KMS-11 (cell line): ENCODE measurements around the gene TIMMDC1.

ENCODE experiments used
- H2AFZ ChIP-seq: fragments of 200-600 bp; sonication (generic); 2 replicates; pipeline ENCODE4 v1.6.1; 2016; ENCODE audit warnings: antibody characterized with exemption, mixed run types, low read depth
- H3K27ac ChIP-seq: fragments of 200-600 bp; sonication (generic); 2 replicates; pipeline ENCODE4 v1.6.1; 2016; ENCODE audit warnings: mild to moderate bottlenecking, mixed run types
- H3K27me3 ChIP-seq: fragments of 200-600 bp; sonication (generic); 2 replicates; pipeline ENCODE4 v1.6.1; 2017; ENCODE audit warnings: mild to moderate bottlenecking, low read depth, mixed run types, moderate library complexity; ENCODE audit not compliant: insufficient read depth
- H3K36me3 ChIP-seq: fragments of 200-600 bp; sonication (generic); 2 replicates; pipeline ENCODE4 v1.6.1; 2017; ENCODE audit warnings: mild to moderate bottlenecking, mixed run types; ENCODE audit not compliant: insufficient read depth
- H3K4me1 ChIP-seq: fragments of 200-600 bp; sonication (generic); 2 replicates; pipeline ENCODE4 v1.6.1; 2016; ENCODE audit warnings: mild to moderate bottlenecking, low read depth, mixed run types; ENCODE audit not compliant: poor library complexity, severe bottlenecking
- H3K4me2 ChIP-seq: fragments of 200-600 bp; sonication (generic); 2 replicates; pipeline ENCODE4 v1.7.0; 2016; ENCODE audit warnings: mild to moderate bottlenecking, mixed run types
- H3K4me3 ChIP-seq: fragments of 200-600 bp; sonication (generic); IDR thresholded peaks from 2 replicates; pipeline ENCODE4 v1.6.1; 2017; ENCODE audit warnings: low read depth, low read length, mixed read lengths; ENCODE audit not compliant: insufficient read depth
- H3K79me2 ChIP-seq: fragments of 200-600 bp; sonication (generic); 2 replicates; pipeline ENCODE4 v1.6.1; 2016; ENCODE audit warnings: low read depth, mixed run types; ENCODE audit not compliant: insufficient read depth
- H3K9ac ChIP-seq: fragments of 200-600 bp; sonication (generic); 2 replicates; pipeline ENCODE4 v1.6.1; 2016; ENCODE audit warnings: mild to moderate bottlenecking, mixed run types
- H4K20me1 ChIP-seq: fragments of 200-600 bp; sonication (generic); 2 replicates; pipeline ENCODE4 v1.6.1; 2016; ENCODE audit warnings: mild to moderate bottlenecking, mixed run types; ENCODE audit not compliant: insufficient read depth
- CTCF ChIP-seq: fragments of 200-600 bp; sonication (generic); conservative IDR thresholded peaks from 2 replicates; pipeline ENCODE4 v1.6.1; 2017; ENCODE audit warnings: low read depth, mild to moderate bottlenecking, antibody characterized with exemption, low read length, moderate library complexity, mixed read lengths

The TIMMDC1 gene

GRCh38 chr3:119538772-119539171, 40.4 kb downstream of the TIMMDC1 start:
- H3K4me2 ChIP-seq = no peak overlapping the region
- no peaks in the 10 kb centered on the region for H3K79me2 ChIP-seq
- H3K4me1 ChIP-seq = peaks cover 6% of the 10 kb centered on the region
- no peak overlapping the region for H3K4me3 ChIP-seq
- H3K27me3 ChIP-seq = no peaks in the 10 kb centered on the region
- H4K20me1 ChIP-seq = no peaks in the 10 kb centered on the region
- no peak for TF ChIP-seq CTCF
- H3K9ac ChIP-seq = no peak overlapping the region
- no peak overlapping the region for H2AFZ ChIP-seq
- H3K27ac ChIP-seq = no peak overlapping the region
- H3K36me3 ChIP-seq = no peaks in the 10 kb centered on the region

GRCh38 chr3:119541547-119541946, 43.2 kb downstream of the TIMMDC1 start:
- no peak for TF ChIP-seq CTCF
- H4K20me1 ChIP-seq = no peaks in the 10 kb centered on the region
- H3K27ac ChIP-seq = no peak overlapping the region
- no peak overlapping the region for H3K9ac ChIP-seq
- peaks cover 6% of the 10 kb centered on the region for H3K4me1 ChIP-seq
- H3K4me3 ChIP-seq = no peak overlapping the region
- no peak overlapping the region for H2AFZ ChIP-seq
- H3K4me2 ChIP-seq = no peak overlapping the region
- no peaks in the 10 kb centered on the region for H3K36me3 ChIP-seq
- H3K79me2 ChIP-seq = no peaks in the 10 kb centered on the region
- no peaks in the 10 kb centered on the region for H3K27me3 ChIP-seq

GRCh38 chr3:119542168-119542767, 43.9 kb downstream of the TIMMDC1 start:
- Histone ChIP-seq H4K20me1 (no peaks in the 10 kb centered on the region), H3K4me3 (no peak overlapping the region), H3K36me3 (no peaks in the 10 kb centered on the region), H3K9ac (no peak overlapping the region), H3K79me2 (no peaks in the 10 kb centered on the region), H3K4me2 (no peak overlapping the region), H3K27ac (no peak overlapping the region), H3K27me3 (no peaks in the 10 kb centered on the region), H2AFZ (no peak overlapping the region), H3K4me1 (peaks cover 6% of the 10 kb centered on the region)
- TF ChIP-seq CTCF = no peak

- H3K27ac ChIP-seq = no peak overlapping the region
- no peak overlapping the region for H3K4me3 ChIP-seq
- no peaks in the 10 kb centered on the region for H3K36me3 ChIP-seq
- no peaks in the 10 kb centered on the region for H3K27me3 ChIP-seq
- H4K20me1 ChIP-seq = no peaks in the 10 kb centered on the region
- H3K79me2 ChIP-seq = no peaks in the 10 kb centered on the region
- no peak overlapping the region for H3K9ac ChIP-seq
- H3K4me2 ChIP-seq = no peak overlapping the region
- peaks cover 6% of the 10 kb centered on the region for H3K4me1 ChIP-seq
- no peak overlapping the region for H2AFZ ChIP-seq
- no peak for TF ChIP-seq CTCF
Measured at GRCh38 chr3:119543147-119543546, 44.8 kb downstream of the TIMMDC1 start.
